PC-9 (cell line): ENCODE measurements around the gene GLB1L2. TPM values are rescaled to one million over a fixed set of nuclear protein-coding genes. Genes with fewer than 3 reads are reported as not detected.

Source experiments
- BruUV-seq: library from RNA; stranded (reverse); fragments of 400-500 nt; replicated peaks from 2 replicates; lab custom pipeline; 2021; lab: Mats Ljungman, UMichigan
- CTCF ChIA-PET: fragments of 300-600 bp; sonication (Branson Sonifier 250); formaldehyde crosslinking; loops from one replicate; lab custom pipeline; 2022; ENCODE audit warnings: antibody characterized with exemption; lab: Charles Lee
- POLR2A ChIA-PET: fragments of 300-600 bp; sonication (Branson Sonifier 250); formaldehyde crosslinking; loops from one replicate; lab custom pipeline; 2022; ENCODE audit warnings: antibody characterized with exemption; ENCODE audit not compliant: unreplicated experiment; lab: Charles Lee
- DNase-seq, 2 experiments: peaks; one replicate each; pipeline versions ENCODE4 v3.0.0 to v3.0.0-alpha.2; 2015 to 2022; ENCODE audit warnings: mixed read lengths in 1 of 2
- H2AFZ ChIP-seq: fragments of 200-600 bp; sonication (generic); 2 replicates; pipeline ENCODE4 v1.8.1; 2017; ENCODE audit warnings: antibody characterized with exemption
- H3F3A ChIP-seq: fragments of 200-600 bp; sonication (generic); 2 replicates; pipeline ENCODE4 v1.8.1; 2017; ENCODE audit warnings: antibody characterized with exemption, mild to moderate bottlenecking, low read depth; ENCODE audit not compliant: insufficient read depth
- H3K27ac ChIP-seq: fragments of 200-600 bp; sonication (generic); 2 replicates; pipeline ENCODE4 v1.6.1; 2016; ENCODE audit warnings: mixed run types
- H3K27me3 ChIP-seq: fragments of 200-600 bp; sonication (generic); 2 replicates; pipeline ENCODE4 v1.6.1; 2016; ENCODE audit warnings: low read depth, mixed run types; ENCODE audit not compliant: insufficient read depth
- H3K36me3 ChIP-seq: fragments of 200-600 bp; sonication (generic); 2 replicates; pipeline ENCODE4 v1.6.1; 2016; ENCODE audit warnings: low read depth, mixed run types
- H3K4me1 ChIP-seq: fragments of 200-600 bp; sonication (generic); replicated peaks from 2 replicates; pipeline ENCODE4 v1.6.1; 2016; ENCODE audit warnings: mixed run types; ENCODE audit not compliant: insufficient read depth
- H3K4me2 ChIP-seq: fragments of 200-600 bp; sonication (generic); 2 replicates; pipeline ENCODE4 v1.6.1; 2017; ENCODE audit warnings: mixed run types
- H3K4me3 ChIP-seq: fragments of 200-600 bp; sonication (generic); 2 replicates; pipeline ENCODE4 v1.6.1; 2016; ENCODE audit warnings: mixed run types
- H3K79me2 ChIP-seq: fragments of 200-600 bp; sonication (generic); 2 replicates; pipeline ENCODE4 v1.6.1; 2017; ENCODE audit warnings: low read depth, mixed run types
- H3K9me2 ChIP-seq: fragments of 200-600 bp; sonication (generic); 2 replicates; pipeline ENCODE4 v1.8.1; 2017; ENCODE audit warnings: mild to moderate bottlenecking; ENCODE audit not compliant: insufficient read depth
- H3K9me3 ChIP-seq: fragments of 200-600 bp; sonication (generic); 2 replicates; pipeline ENCODE4 v1.8.1; 2016; ENCODE audit warnings: low read depth; ENCODE audit not compliant: insufficient read depth
- H4K20me1 ChIP-seq: fragments of 200-600 bp; sonication (generic); 2 replicates; pipeline ENCODE4 v1.8.1; 2017; ENCODE audit not compliant: insufficient read depth
- EZH2 ChIP-seq: fragments of 200-600 bp; sonication (generic); IDR thresholded peaks from 2 replicates; pipeline ENCODE4 v1.8.0; 2017; ENCODE audit warnings: antibody characterized with exemption, low read depth
- intact Hi-C: fragments of 100-400 bp; cut with micrococcal nuclease; formaldehyde crosslinking; loops from one replicate; pipeline ENCODE4 v1.10.0; 2022; ENCODE audit not compliant: unreplicated experiment
- total RNA-seq: library from RNA; stranded (reverse); gene quantifications from 2 replicates; pipeline ENCODE4 v1.2.3, GENCODE V29; 2021
- TF ChIP-seq, protein P1 (sequence below): fragments of 200-600 bp; sonication (generic); conservative IDR thresholded peaks from 2 replicates; pipeline ENCODE4 v1.6.1; 2017; ENCODE audit warnings: mixed run types, antibody characterized with exemption, mild to moderate bottlenecking, moderate library complexity

GLB1L2 gene
- total RNA-seq, 1 experiment from 2014 or later, result 32.2 TPM

GRCh38 chr11:134369656-134370525, 38.1 kb downstream of the GLB1L2 start:
- H3K9me2 ChIP-seq, result no peaks in the 10 kb centered on the region
- intact Hi-C loops, result no loop called here
- ChIA-PET POLR2A (no interaction called here), CTCF (no interaction called here)
- no peak overlapping the region for H3K4me2 ChIP-seq
- no TSS peak for BruUV-seq
- H3F3A ChIP-seq, result no peaks in the 10 kb centered on the region
- no peak for TF ChIP-seq EZH2
- TF ChIP-seq, protein P1, sequence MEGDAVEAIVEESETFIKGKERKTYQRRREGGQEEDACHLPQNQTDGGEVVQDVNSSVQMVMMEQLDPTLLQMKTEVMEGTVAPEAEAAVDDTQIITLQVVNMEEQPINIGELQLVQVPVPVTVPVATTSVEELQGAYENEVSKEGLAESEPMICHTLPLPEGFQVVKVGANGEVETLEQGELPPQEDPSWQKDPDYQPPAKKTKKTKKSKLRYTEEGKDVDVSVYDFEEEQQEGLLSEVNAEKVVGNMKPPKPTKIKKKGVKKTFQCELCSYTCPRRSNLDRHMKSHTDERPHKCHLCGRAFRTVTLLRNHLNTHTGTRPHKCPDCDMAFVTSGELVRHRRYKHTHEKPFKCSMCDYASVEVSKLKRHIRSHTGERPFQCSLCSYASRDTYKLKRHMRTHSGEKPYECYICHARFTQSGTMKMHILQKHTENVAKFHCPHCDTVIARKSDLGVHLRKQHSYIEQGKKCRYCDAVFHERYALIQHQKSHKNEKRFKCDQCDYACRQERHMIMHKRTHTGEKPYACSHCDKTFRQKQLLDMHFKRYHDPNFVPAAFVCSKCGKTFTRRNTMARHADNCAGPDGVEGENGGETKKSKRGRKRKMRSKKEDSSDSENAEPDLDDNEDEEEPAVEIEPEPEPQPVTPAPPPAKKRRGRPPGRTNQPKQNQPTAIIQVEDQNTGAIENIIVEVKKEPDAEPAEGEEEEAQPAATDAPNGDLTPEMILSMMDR, result no peak
- no peaks in the 10 kb centered on the region for H3K27me3 ChIP-seq
- no peak overlapping the region for H2AFZ ChIP-seq
- no peaks in the 10 kb centered on the region for H3K36me3 ChIP-seq
- no peaks in the 10 kb centered on the region for H3K4me1 ChIP-seq
- no peak overlapping the region for H3K27ac ChIP-seq
- no peaks in the 10 kb centered on the region for H3K9me3 ChIP-seq
- H3K4me3 ChIP-seq, result no peak overlapping the region
- no peaks in the 10 kb centered on the region for H3K79me2 ChIP-seq
- DNase-seq, result no peak
- H4K20me1 ChIP-seq, result no peaks in the 10 kb centered on the region

- TF ChIP-seq, protein P1, result no peak
- no peak for TF ChIP-seq EZH2
- ChIA-PET CTCF (no interaction called here), POLR2A (no interaction called here)
- no peaks in the 10 kb centered on the region for H3K79me2 ChIP-seq
- intact Hi-C loops, result no loop called here
- no peaks in the 10 kb centered on the region for H3K4me1 ChIP-seq
- H3F3A ChIP-seq, result no peaks in the 10 kb centered on the region
- H4K20me1 ChIP-seq, result no peaks in the 10 kb centered on the region
- no peak overlapping the region for H3K4me2 ChIP-seq
- H3K4me3 ChIP-seq, result no peak overlapping the region
- no peak overlapping the region for H2AFZ ChIP-seq
- no peaks in the 10 kb centered on the region for H3K9me2 ChIP-seq
- no peaks in the 10 kb centered on the region for H3K9me3 ChIP-seq
- H3K27ac ChIP-seq, result no peak overlapping the region
- H3K36me3 ChIP-seq, result no peaks in the 10 kb centered on the region
- no peaks in the 10 kb centered on the region for H3K27me3 ChIP-seq
- no TSS peak for BruUV-seq
- DNase-seq, result no peak
Observed at GRCh38 chr11:134370526-134371435, 39.0 kb downstream of the GLB1L2 start.

DNA sequence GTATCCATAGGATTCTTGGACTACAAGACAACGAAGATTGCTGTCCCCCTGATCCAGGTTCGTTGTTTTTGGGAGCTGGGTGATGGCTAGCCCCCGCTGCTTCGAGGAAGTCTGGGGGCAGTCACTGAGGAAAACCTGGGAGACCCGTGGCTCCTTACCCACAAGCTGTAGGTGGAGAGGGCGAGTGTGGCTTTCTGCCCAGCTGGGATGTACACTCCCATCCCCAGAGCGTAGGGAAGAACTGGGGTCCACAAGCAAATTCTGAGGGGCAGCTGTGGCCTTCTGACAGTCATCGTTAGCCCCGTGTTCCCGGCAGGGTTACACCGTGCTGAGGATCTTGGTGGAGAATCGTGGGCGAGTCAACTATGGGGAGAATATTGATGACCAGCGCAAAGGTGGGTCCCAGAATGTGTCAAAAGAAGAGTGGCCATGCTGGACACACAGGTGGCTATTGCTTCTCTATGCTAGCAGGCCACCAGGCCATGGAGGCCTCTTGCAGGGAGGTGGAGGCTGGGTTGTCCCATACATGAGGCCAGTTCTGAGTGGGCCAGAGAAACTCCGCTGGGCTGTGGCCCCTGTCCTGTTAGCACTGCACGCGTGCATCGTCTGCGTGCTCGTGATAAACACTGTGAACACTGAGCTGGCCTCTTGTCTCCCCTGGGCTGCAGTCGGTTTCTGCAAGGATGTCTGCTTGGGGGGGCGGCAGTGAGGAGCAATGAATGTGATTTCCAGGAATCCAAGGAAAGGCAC, 39.8 kb downstream of the GLB1L2 start:
- Histone ChIP-seq H3K4me2 (no peak overlapping the region), H3K9me2 (no peaks in the 10 kb centered on the region), H3K79me2 (no peaks in the 10 kb centered on the region), H2AFZ (no peak overlapping the region), H3K9me3 (no peaks in the 10 kb centered on the region), H3K36me3 (no peaks in the 10 kb centered on the region), H3K27me3 (no peaks in the 10 kb centered on the region), H3K4me3 (no peak overlapping the region), H3F3A (no peaks in the 10 kb centered on the region), H3K27ac (no peak overlapping the region), H3K4me1 (no peaks in the 10 kb centered on the region), H4K20me1 (no peaks in the 10 kb centered on the region)
- intact Hi-C loops, result no loop called here
- BruUV-seq, result no TSS peak
- ChIA-PET POLR2A (no interaction called here), CTCF (no interaction called here)
- TF ChIP-seq, protein P1, result no peak
- no peak for TF ChIP-seq EZH2
- no peak for DNase-seq
